Measurements from ENCODE around the gene NBAS. TPM values are rescaled to one million over a fixed set of nuclear protein-coding genes. Genes with fewer than 3 reads are reported as not detected.

Gene NBAS
- total RNA-seq, 4 donors from 2014 or later: 27.3 to 43.6 (median 28.4) TPM

GRCh38 chr2:15230599-15231192 is 330.4 kb downstream of the NBAS start:
- TF ChIP-seq CTCF (IDR thresholded peaks at IDR 0.05 in 4 of 5, conservative IDR thresholded peaks at IDR 0.05 in 1 of 5) (no peak), POLR2A (IDR thresholded peaks at IDR 0.05) (no peak)
- no peak overlapping the region for H3K27ac ChIP-seq
- no peak for ATAC-seq
- no peaks in the 10 kb centered on the region for H3K9me3 ChIP-seq
- H3K36me3 ChIP-seq: peaks cover 0 to 19% of the 10 kb centered on the region in 2 donors
- no peaks in the 10 kb centered on the region for H3K27me3 ChIP-seq
- intact Hi-C loops (cut with DNase I; ENCODE audit: low total_unique reads): no loop called here
- in situ Hi-C loops (cut with MboI; ENCODE audit: low sequenced_read_pairs in 4 of 4): no loop called here
- H3K4me3 ChIP-seq: no peak overlapping the region
- no peaks in the 10 kb centered on the region for H3K4me1 ChIP-seq
- DNase-seq: no peak

GRCh38 chr2:15226661-15227060 is 334.5 kb downstream of the NBAS start:
- ATAC-seq: no peak
- H3K27ac ChIP-seq: no peak overlapping the region
- no peaks in the 10 kb centered on the region for H3K27me3 ChIP-seq
- in situ Hi-C loops (cut with MboI; ENCODE audit: low sequenced_read_pairs in 4 of 4) (no loop called here), intact Hi-C loops (cut with DNase I; ENCODE audit: low total_unique reads) (no loop called here)
- peaks cover 0 to 16% of the 10 kb centered on the region in 2 donors for H3K36me3 ChIP-seq
- H3K4me3 ChIP-seq: no peak overlapping the region
- H3K4me1 ChIP-seq: no peaks in the 10 kb centered on the region
- H3K9me3 ChIP-seq: no peaks in the 10 kb centered on the region
- DNase-seq: no peak
- TF ChIP-seq CTCF (IDR thresholded peaks at IDR 0.05 in 4 of 5, conservative IDR thresholded peaks at IDR 0.05 in 1 of 5) (no peak), POLR2A (IDR thresholded peaks at IDR 0.05) (no peak)

- DNase-seq: no peak
- no peak for ATAC-seq
- TF ChIP-seq CTCF (IDR thresholded peaks at IDR 0.05 in 4 of 5, conservative IDR thresholded peaks at IDR 0.05 in 1 of 5) (no peak), POLR2A (IDR thresholded peaks at IDR 0.05) (no peak)
- in situ Hi-C loops (cut with MboI; ENCODE audit: low sequenced_read_pairs in 4 of 4) (no loop called here), intact Hi-C loops (cut with DNase I; ENCODE audit: low total_unique reads) (no loop called here)
- Histone ChIP-seq H3K4me3 (no peak overlapping the region), H3K27ac (no peak overlapping the region), H3K9me3 (no peaks in the 10 kb centered on the region), H3K4me1 (no peaks in the 10 kb centered on the region), H3K36me3 (peaks cover 0 to 9% of the 10 kb centered on the region in 2 donors), H3K27me3 (no peaks in the 10 kb centered on the region)
Measured at GRCh38 chr2:15225131-15225530, 336.0 kb downstream of the NBAS start.

GRCh38 chr2:15224641-15225040 is 336.5 kb downstream of the NBAS start:
- in situ Hi-C loops (cut with MboI; ENCODE audit: low sequenced_read_pairs in 4 of 4) (no loop called here), intact Hi-C loops (cut with DNase I; ENCODE audit: low total_unique reads) (no loop called here)
- Histone ChIP-seq H3K4me3 (no peak overlapping the region), H3K9me3 (no peaks in the 10 kb centered on the region), H3K36me3 (peaks cover 0 to 9% of the 10 kb centered on the region in 2 donors), H3K4me1 (no peaks in the 10 kb centered on the region), H3K27ac (no peak overlapping the region), H3K27me3 (no peaks in the 10 kb centered on the region)
- ATAC-seq (no peak), DNase-seq (no peak)
- no peak for TF ChIP-seq CTCF (IDR thresholded peaks at IDR 0.05 in 4 of 5, conservative IDR thresholded peaks at IDR 0.05 in 1 of 5)
- TF ChIP-seq POLR2A (IDR thresholded peaks at IDR 0.05): no peak

GRCh38 chr2:15223887-15224286 is 337.2 kb downstream of the NBAS start:
- Histone ChIP-seq H3K27ac (no peak overlapping the region), H3K4me3 (no peak overlapping the region), H3K4me1 (no peaks in the 10 kb centered on the region), H3K27me3 (no peaks in the 10 kb centered on the region), H3K36me3 (peaks cover 0 to 8% of the 10 kb centered on the region in 2 donors), H3K9me3 (no peaks in the 10 kb centered on the region)
- in situ Hi-C loops (cut with MboI; ENCODE audit: low sequenced_read_pairs in 4 of 4) (no loop called here), intact Hi-C loops (cut with DNase I; ENCODE audit: low total_unique reads) (no loop called here)
- DNase-seq: no peak
- no peak for ATAC-seq
- TF ChIP-seq POLR2A (IDR thresholded peaks at IDR 0.05) (no peak), CTCF (IDR thresholded peaks at IDR 0.05 in 4 of 5, conservative IDR thresholded peaks at IDR 0.05 in 1 of 5) (no peak)
